ENCODE results near the gene PCDHGA7. TPM values are rescaled to one million over a fixed set of nuclear protein-coding genes. Genes with fewer than 3 reads are reported as not detected.

PCDHGA7 gene
- total RNA-seq, 1 donor from 2014 or later: 1.1 TPM

DNA sequence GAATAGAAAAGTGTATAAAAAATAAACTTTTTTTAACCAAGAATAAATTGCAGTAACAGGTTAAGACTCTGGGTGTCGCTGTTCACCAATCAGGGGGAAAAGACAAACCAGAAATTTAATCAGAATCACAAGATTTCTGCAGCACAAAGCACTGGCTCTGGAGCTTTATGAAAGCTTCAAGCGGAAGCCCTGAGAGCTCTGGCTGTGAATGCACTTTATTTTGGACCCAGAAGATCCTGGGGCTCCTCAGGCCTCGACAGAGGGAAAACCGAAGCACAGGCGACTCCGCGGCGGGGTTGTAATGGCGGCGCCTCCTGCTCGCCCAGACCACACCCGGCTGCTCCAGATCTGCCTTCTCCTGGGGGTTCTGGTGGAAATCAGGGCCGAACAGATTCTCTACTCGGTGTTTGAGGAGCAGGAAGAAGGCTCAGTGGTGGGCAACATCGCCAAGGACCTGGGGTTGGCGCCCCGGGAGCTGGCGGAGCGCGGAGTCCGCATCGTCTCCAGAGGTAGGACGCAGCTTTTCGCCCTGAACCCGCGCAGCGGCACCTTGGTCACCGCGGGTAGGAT is 27.6 kb upstream of the PCDHGA7 start, which contains the start of gene PCDHGA4:
PCDHGA4 (plus strand) TSS at position 122 of the 570 bp plus-strand sequence; CDS start at position 209, 87 bp downstream.
- no peak within 1 kb of the TSS for H3K4me2 ChIP-seq
- H3K4me1 ChIP-seq: no peaks in the 10 kb centered on the region
- Mint-ChIP-seq H3K4me3 (no peak within 1 kb of the TSS), H3K27me3 (ENCODE audit: insufficient read depth, low read depth) (peaks cover 2% of the 10 kb centered on the region), H3K9me3 (peaks cover 60% of the 10 kb centered on the region), H3K27ac (no peak within 1 kb of the TSS), H3K4me1 (no peaks in the 10 kb centered on the region), H3K36me3 (peaks cover 7% of the 10 kb centered on the region)
- H2AFZ ChIP-seq (replicated peaks): no peak within 1 kb of the TSS
- H3F3A ChIP-seq (ENCODE audit: low read depth): no peaks in the 10 kb centered on the region
- TF ChIP-seq, protein P1, sequence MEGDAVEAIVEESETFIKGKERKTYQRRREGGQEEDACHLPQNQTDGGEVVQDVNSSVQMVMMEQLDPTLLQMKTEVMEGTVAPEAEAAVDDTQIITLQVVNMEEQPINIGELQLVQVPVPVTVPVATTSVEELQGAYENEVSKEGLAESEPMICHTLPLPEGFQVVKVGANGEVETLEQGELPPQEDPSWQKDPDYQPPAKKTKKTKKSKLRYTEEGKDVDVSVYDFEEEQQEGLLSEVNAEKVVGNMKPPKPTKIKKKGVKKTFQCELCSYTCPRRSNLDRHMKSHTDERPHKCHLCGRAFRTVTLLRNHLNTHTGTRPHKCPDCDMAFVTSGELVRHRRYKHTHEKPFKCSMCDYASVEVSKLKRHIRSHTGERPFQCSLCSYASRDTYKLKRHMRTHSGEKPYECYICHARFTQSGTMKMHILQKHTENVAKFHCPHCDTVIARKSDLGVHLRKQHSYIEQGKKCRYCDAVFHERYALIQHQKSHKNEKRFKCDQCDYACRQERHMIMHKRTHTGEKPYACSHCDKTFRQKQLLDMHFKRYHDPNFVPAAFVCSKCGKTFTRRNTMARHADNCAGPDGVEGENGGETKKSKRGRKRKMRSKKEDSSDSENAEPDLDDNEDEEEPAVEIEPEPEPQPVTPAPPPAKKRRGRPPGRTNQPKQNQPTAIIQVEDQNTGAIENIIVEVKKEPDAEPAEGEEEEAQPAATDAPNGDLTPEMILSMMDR (IDR thresholded peaks at IDR 0.05): peak; percentile 44
- TF ChIP-seq EZH2phosphoT487 (IDR thresholded peaks at IDR 0.05): no peak
- no peak for TF ChIP-seq EZH2 (IDR thresholded peaks at IDR 0.05)
- no peaks in the 10 kb centered on the region for H3K27me3 ChIP-seq
- no peaks in the 10 kb centered on the region for H3K36me3 ChIP-seq
- no peak within 1 kb of the TSS for H3K9ac ChIP-seq
- H3K4me3 ChIP-seq: no peak within 1 kb of the TSS
- H3K27ac ChIP-seq: no peak within 1 kb of the TSS
- DNase-seq (ENCODE audit: low spot score): no peak
- no peaks in the 10 kb centered on the region for H3K79me2 ChIP-seq (ENCODE audit: low read depth)
- no peaks in the 10 kb centered on the region for H4K20me1 ChIP-seq (ENCODE audit: low read depth)
- H3K9me3 ChIP-seq (ENCODE audit: low read depth): peaks cover 10% of the 10 kb centered on the region

DNA sequence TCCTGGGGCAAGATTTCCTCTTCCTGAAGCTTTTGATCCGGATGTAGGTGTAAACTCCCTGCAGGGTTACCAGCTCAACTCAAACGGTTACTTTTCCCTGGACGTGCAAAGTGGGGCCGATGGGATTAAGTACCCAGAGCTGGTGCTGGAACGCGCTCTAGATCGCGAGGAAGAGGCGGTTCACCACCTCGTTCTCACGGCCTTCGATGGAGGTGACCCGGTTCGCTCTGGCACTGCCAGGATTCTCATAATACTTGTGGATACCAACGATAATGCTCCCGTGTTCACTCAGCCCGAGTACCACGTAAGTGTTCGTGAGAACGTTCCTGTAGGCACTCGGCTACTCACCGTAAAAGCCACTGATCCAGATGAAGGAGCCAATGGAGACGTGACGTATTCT is 26.9 kb upstream of the PCDHGA7 start:
- Histone ChIP-seq H3K4me2 (no peak overlapping the region), H3K4me3 (no peak overlapping the region), H3K4me1 (no peaks in the 10 kb centered on the region), H3K27ac (no peak overlapping the region), H3K9ac (no peak overlapping the region), H3K36me3 (no peaks in the 10 kb centered on the region), H4K20me1 (ENCODE audit: low read depth) (no peaks in the 10 kb centered on the region), H3F3A (ENCODE audit: low read depth) (no peaks in the 10 kb centered on the region), H3K9me3 (ENCODE audit: low read depth) (peaks cover 16% of the 10 kb centered on the region), H3K27me3 (no peaks in the 10 kb centered on the region), H3K79me2 (ENCODE audit: low read depth) (no peaks in the 10 kb centered on the region), H2AFZ (replicated peaks) (no peak overlapping the region)
- no peak for DNase-seq (ENCODE audit: low spot score)
- no peak overlapping the region for H3K4me3 Mint-ChIP-seq
- H3K9me3 Mint-ChIP-seq: peaks cover 60% of the 10 kb centered on the region
- H3K36me3 Mint-ChIP-seq: peaks cover 7% of the 10 kb centered on the region
- TF ChIP-seq EZH2phosphoT487 (IDR thresholded peaks at IDR 0.05): no peak
- no peak for TF ChIP-seq EZH2 (IDR thresholded peaks at IDR 0.05)
- TF ChIP-seq, protein P1 (IDR thresholded peaks at IDR 0.05): no peak
- no peak overlapping the region for H3K27ac Mint-ChIP-seq
- no peaks in the 10 kb centered on the region for H3K4me1 Mint-ChIP-seq
- H3K27me3 Mint-ChIP-seq (ENCODE audit: insufficient read depth, low read depth): peaks cover 2% of the 10 kb centered on the region

DNA sequence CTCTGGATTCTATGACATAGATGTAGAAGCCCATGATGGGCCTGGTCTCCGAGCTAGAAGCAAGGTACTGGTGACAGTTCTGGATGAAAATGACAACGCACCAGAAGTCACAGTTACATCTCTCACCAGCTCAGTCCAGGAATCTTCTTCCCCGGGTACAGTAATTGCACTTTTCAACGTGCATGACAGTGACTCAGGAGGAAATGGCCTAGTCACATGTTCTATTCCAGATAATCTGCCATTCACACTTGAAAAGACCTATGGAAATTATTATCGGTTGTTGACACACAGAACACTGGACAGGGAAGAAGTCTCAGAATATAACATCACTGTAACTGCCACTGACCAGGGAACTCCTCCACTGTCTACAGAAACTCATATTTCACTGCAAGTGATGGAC is 26.4 kb upstream of the PCDHGA7 start:
- Histone ChIP-seq H3K4me1 (no peaks in the 10 kb centered on the region), H3K9me3 (ENCODE audit: low read depth) (peaks cover 17% of the 10 kb centered on the region), H3F3A (ENCODE audit: low read depth) (no peaks in the 10 kb centered on the region), H3K27me3 (no peaks in the 10 kb centered on the region), H3K9ac (no peak overlapping the region), H4K20me1 (ENCODE audit: low read depth) (no peaks in the 10 kb centered on the region), H3K4me2 (no peak overlapping the region), H3K27ac (no peak overlapping the region), H3K36me3 (no peaks in the 10 kb centered on the region), H2AFZ (replicated peaks) (no peak overlapping the region), H3K79me2 (ENCODE audit: low read depth) (no peaks in the 10 kb centered on the region), H3K4me3 (no peak overlapping the region)
- Mint-ChIP-seq H3K27me3 (ENCODE audit: insufficient read depth, low read depth) (peaks cover 2% of the 10 kb centered on the region), H3K4me1 (no peaks in the 10 kb centered on the region), H3K27ac (no peak overlapping the region), H3K9me3 (peaks cover 60% of the 10 kb centered on the region), H3K4me3 (no peak overlapping the region), H3K36me3 (peaks cover 7% of the 10 kb centered on the region)
- TF ChIP-seq EZH2phosphoT487 (IDR thresholded peaks at IDR 0.05) (no peak), EZH2 (IDR thresholded peaks at IDR 0.05) (no peak)
- TF ChIP-seq, protein P1 (IDR thresholded peaks at IDR 0.05): no peak
- DNase-seq (ENCODE audit: low spot score): no peak
